Measurements from ENCODE around the gene PDGFC.

DNA sequence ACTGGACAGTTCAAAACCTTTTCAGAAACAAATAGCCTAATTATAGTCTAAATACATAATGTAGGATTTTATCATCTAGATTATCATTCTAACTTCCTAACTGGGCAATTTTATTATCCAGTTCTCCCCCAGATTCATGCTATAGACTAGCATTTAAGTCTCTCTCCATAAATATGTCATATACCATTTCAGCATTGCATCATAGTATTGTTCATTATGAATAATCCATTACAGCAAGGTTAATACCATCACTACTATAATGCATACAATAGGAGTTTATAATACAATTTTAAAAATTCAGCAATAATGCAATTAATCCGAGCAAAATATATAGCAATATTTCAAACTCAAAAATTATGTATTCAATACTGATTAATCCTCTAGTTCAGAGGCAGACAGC, 77.4 kb downstream of the PDGFC start:
- TF ChIP-seq POLR2AphosphoS5 (IDR thresholded peaks at IDR 0.05; ENCODE audit: borderline replicate concordance, low read depth, low read length) (no peak), EZH2 (IDR thresholded peaks at IDR 0.05) (no peak)
